GM10266 (cell line): Measurements from ENCODE around the gene L3MBTL4.

Experiments
- DNase-seq: peaks from one replicate; pipeline ENCODE4 v3.0.0; 2012; ENCODE audit errors: extremely low spot score
- CTCF ChIP-seq: IDR thresholded peaks from 2 replicates; pipeline ENCODE4 v1.5.1; 2012; ENCODE audit warnings: mild to moderate bottlenecking, low read depth; ENCODE audit not compliant: control insufficient read depth, insufficient read depth; ENCODE audit errors: missing control alignments

The L3MBTL4 gene

GRCh38 chr18:5948781-5949180 is 465.9 kb downstream of the L3MBTL4 start:
- TF ChIP-seq CTCF = no peak

GRCh38 chr18:5948237-5948636 is 466.5 kb downstream of the L3MBTL4 start:
- no peak for DNase-seq
- TF ChIP-seq CTCF = no peak

More at GRCh38 chr18:5948781-5949180, 465.9 kb downstream of the L3MBTL4 start:
- DNase-seq = no peak

- DNase-seq = no peak
- TF ChIP-seq CTCF = no peak
Observed at GRCh38 chr18:5944448-5944847, 470.3 kb downstream of the L3MBTL4 start.

GRCh38 chr18:5943514-5943913 is 471.2 kb downstream of the L3MBTL4 start:
- no peak for TF ChIP-seq CTCF
- no peak for DNase-seq

GRCh38 chr18:5942591-5942990 is 472.1 kb downstream of the L3MBTL4 start:
- DNase-seq = no peak

GRCh38 chr18:5941890-5942289 is 472.8 kb downstream of the L3MBTL4 start:
- no peak for DNase-seq
- TF ChIP-seq CTCF = no peak

More at GRCh38 chr18:5942591-5942990, 472.1 kb downstream of the L3MBTL4 start:
- no peak for TF ChIP-seq CTCF

- TF ChIP-seq CTCF = no peak
- no peak for DNase-seq
Observed at GRCh38 chr18:5939801-5940667, 474.7 kb downstream of the L3MBTL4 start.
